H9 (cell line): ENCODE data around the gene NOD1. TPM values are rescaled to one million over a fixed set of nuclear protein-coding genes. Genes with fewer than 3 reads are reported as not detected.

ENCODE experiments used
- DNase-seq: peaks from one replicate; pipeline ENCODE4 v3.0.0-alpha.2; 2017
- H2AFZ ChIP-seq: one replicate; pipeline ENCODE4 v1.6.1; 2013; ENCODE audit warnings: mild to moderate bottlenecking, low read length, control low read depth, moderate library complexity
- H2AK5ac ChIP-seq: 2 replicates; pipeline ENCODE4 v1.6.1; 2013; ENCODE audit warnings: low read length, control low read depth, mixed read lengths; ENCODE audit not compliant: insufficient read length
- H2BK120ac ChIP-seq: one replicate; pipeline ENCODE4 v1.6.1; 2013; ENCODE audit warnings: low read depth, mild to moderate bottlenecking, low read length, control low read depth, inconsistent platforms; ENCODE audit not compliant: poor library complexity, severe bottlenecking
- H2BK12ac ChIP-seq: 2 replicates; pipeline ENCODE4 v1.6.1; 2013; ENCODE audit warnings: low read length, control low read depth, mixed read lengths, low read depth; ENCODE audit not compliant: insufficient read length
- H2BK15ac ChIP-seq: 2 replicates; pipeline ENCODE4 v1.6.1; 2013; ENCODE audit warnings: low read depth, low read length, control low read depth
- H2BK20ac ChIP-seq: one replicate; pipeline ENCODE4 v1.6.1; 2013; ENCODE audit warnings: low read depth, mild to moderate bottlenecking, low read length, control low read depth, inconsistent platforms; ENCODE audit not compliant: poor library complexity, severe bottlenecking
- H2BK5ac ChIP-seq: 2 replicates; pipeline ENCODE4 v1.6.1; 2013; ENCODE audit warnings: low read length, control low read depth, mixed read lengths; ENCODE audit not compliant: insufficient read length
- H3K14ac ChIP-seq: 2 replicates; pipeline ENCODE4 v1.6.1; 2013; ENCODE audit warnings: low read length, control low read depth; ENCODE audit not compliant: insufficient read depth
- H3K18ac ChIP-seq: 2 replicates; pipeline ENCODE4 v1.6.1; 2013; ENCODE audit warnings: low read depth, mild to moderate bottlenecking, mixed read lengths, low read length, control low read depth; ENCODE audit not compliant: insufficient read length
- H3K23ac ChIP-seq: 2 replicates; pipeline ENCODE4 v1.6.1; 2013; ENCODE audit warnings: low read length, control low read depth, mixed read lengths, low read depth; ENCODE audit not compliant: insufficient read length
- H3K23me2 ChIP-seq: 2 replicates; pipeline ENCODE4 v1.6.1; 2013; ENCODE audit warnings: low read depth, mild to moderate bottlenecking, mixed read lengths, low read length, control low read depth; ENCODE audit not compliant: insufficient read length, poor library complexity, severe bottlenecking
- H3K27ac ChIP-seq: 2 replicates; pipeline ENCODE4 v1.5.1; 2013; ENCODE audit warnings: low read length, control low read depth, mixed read lengths, low read depth; ENCODE audit not compliant: insufficient read length
- H3K27me3 ChIP-seq: 2 replicates; pipeline ENCODE4 v1.6.1; 2013; ENCODE audit warnings: low read length, control low read depth, inconsistent platforms; ENCODE audit not compliant: insufficient read depth
- H3K4ac ChIP-seq: 2 replicates; pipeline ENCODE4 v1.6.1; 2013; ENCODE audit warnings: low read depth, mild to moderate bottlenecking, control low read depth, inconsistent platforms, low read length, moderate library complexity
- H3K4me1 ChIP-seq: 2 replicates; pipeline ENCODE4 v1.6.1; 2013; ENCODE audit warnings: low read length, control low read depth, inconsistent platforms; ENCODE audit not compliant: insufficient read depth
- H3K4me2 ChIP-seq: 2 replicates; pipeline ENCODE4 v1.6.1; 2013; ENCODE audit warnings: low read length, control low read depth, mixed read lengths; ENCODE audit not compliant: insufficient read length, insufficient read depth
- H3K56ac ChIP-seq: 2 replicates; pipeline ENCODE4 v1.6.1; 2013; ENCODE audit warnings: low read depth, mild to moderate bottlenecking, mixed read lengths, low read length, control low read depth; ENCODE audit not compliant: insufficient read length
- H3K79me1 ChIP-seq: 2 replicates; pipeline ENCODE4 v1.6.1; 2013; ENCODE audit warnings: low read depth, mild to moderate bottlenecking, moderate library complexity, low read length, control low read depth, inconsistent platforms; ENCODE audit not compliant: insufficient read depth, poor library complexity, severe bottlenecking
- H3K79me2 ChIP-seq: 2 replicates; pipeline ENCODE4 v1.6.1; 2013; ENCODE audit warnings: low read length, control low read depth, inconsistent platforms; ENCODE audit not compliant: insufficient read depth
- H3K9ac ChIP-seq: 2 replicates; pipeline ENCODE4 v1.6.1; 2013; ENCODE audit warnings: low read length, control low read depth, mixed read lengths; ENCODE audit not compliant: insufficient read length; ENCODE audit errors: extremely low read depth
- H3K9me3 ChIP-seq: one replicate; pipeline ENCODE4 v1.6.1; 2013; ENCODE audit warnings: low read depth, low read length, inconsistent platforms; ENCODE audit not compliant: control insufficient read depth
- H3T11ph ChIP-seq: one replicate; pipeline ENCODE4 v1.6.1; 2013; ENCODE audit warnings: mild to moderate bottlenecking, low read length, control low read depth, inconsistent platforms
- H4K20me1 ChIP-seq: one replicate; pipeline ENCODE4 v1.6.1; 2013; ENCODE audit not compliant: control insufficient read depth, insufficient read length, insufficient read depth
- H4K5ac ChIP-seq: 2 replicates; pipeline ENCODE4 v1.6.1; 2013; ENCODE audit warnings: low read depth, mild to moderate bottlenecking, mixed read lengths, low read length, control low read depth; ENCODE audit not compliant: insufficient read length
- H4K8ac ChIP-seq: replicated peaks from 2 replicates; pipeline ENCODE4 v1.6.1; 2013; ENCODE audit warnings: low read length, control low read depth, mixed read lengths, low read depth; ENCODE audit not compliant: insufficient read length
- H4K91ac ChIP-seq: 2 replicates; pipeline ENCODE4 v1.6.1; 2013; ENCODE audit warnings: low read depth, mild to moderate bottlenecking, moderate library complexity, mixed read lengths, low read length, control low read depth; ENCODE audit not compliant: insufficient read length
- H3K27ac Mint-ChIP-seq, 3 experiments: 2 replicates in 2 of 3; 3 replicates in 1 of 3; pipeline ENCODE4 v1.8.0; 2020 to 2021; ENCODE audit warnings: mixed read lengths in 3 of 3, mild to moderate bottlenecking in 1 of 3, moderate library complexity in 1 of 3
- H3K27me3 Mint-ChIP-seq: 2 replicates; pipeline ENCODE4 v1.8.0; 2021; ENCODE audit warnings: low read depth, mild to moderate bottlenecking, moderate library complexity, mixed read lengths
- H3K36me3 Mint-ChIP-seq, 3 experiments: 2 replicates in 2 of 3; 3 replicates in 1 of 3; pipeline ENCODE4 v1.8.0; 2020 to 2021; ENCODE audit warnings: low read depth in 3 of 3, mixed read lengths in 3 of 3; ENCODE audit not compliant: insufficient read depth in 1 of 3
- H3K4me1 Mint-ChIP-seq, 2 experiments: 2 replicates each; pipeline ENCODE4 v1.8.0; 2020; ENCODE audit warnings: mixed read lengths in 2 of 2
- H3K4me3 Mint-ChIP-seq, 2 experiments: 2 replicates in 1 of 2; 3 replicates in 1 of 2; pipeline ENCODE4 v1.8.0; 2020 to 2021; ENCODE audit warnings: mild to moderate bottlenecking in 2 of 2, mixed read lengths in 2 of 2, moderate library complexity in 1 of 2
- H3K9me3 Mint-ChIP-seq, 2 experiments: 2 replicates in 1 of 2; 3 replicates in 1 of 2; pipeline ENCODE4 v1.8.0; 2020; ENCODE audit warnings: mild to moderate bottlenecking in 2 of 2, mixed read lengths in 2 of 2, moderate library complexity in 1 of 2
- CTCF ChIP-seq: fragments of 200-600 bp; sonication (generic); conservative IDR thresholded peaks from 3 replicates; pipeline ENCODE4 v1.8.0; 2021; ENCODE audit warnings: antibody characterized with exemption, mild to moderate bottlenecking
- WGBS: extraction: QIAGEN DNeasy Blood & Tissue Kit; methylation state at CpG from one replicate; pipeline ENCODE4 v1.1.7; 2013; ENCODE audit warnings: missing lambda C conversion rate, low lambda C conversion rate, mixed read lengths; ENCODE audit not compliant: insufficient read length; ENCODE audit errors: extremely low coverage; 5-methylcytosine and 5-hydroxymethylcytosine counted together
- long read RNA-seq: library from polyadenylated mRNA; unstranded; transcript quantifications from one replicate; pipeline ENCODE4 v2.0.0, GENCODE V29; 2020
- total RNA-seq: library from RNA; stranded (reverse); gene quantifications from 2 replicates; pipeline ENCODE4 v1.2.1, GENCODE V29; 2021

Gene NOD1, protein sequence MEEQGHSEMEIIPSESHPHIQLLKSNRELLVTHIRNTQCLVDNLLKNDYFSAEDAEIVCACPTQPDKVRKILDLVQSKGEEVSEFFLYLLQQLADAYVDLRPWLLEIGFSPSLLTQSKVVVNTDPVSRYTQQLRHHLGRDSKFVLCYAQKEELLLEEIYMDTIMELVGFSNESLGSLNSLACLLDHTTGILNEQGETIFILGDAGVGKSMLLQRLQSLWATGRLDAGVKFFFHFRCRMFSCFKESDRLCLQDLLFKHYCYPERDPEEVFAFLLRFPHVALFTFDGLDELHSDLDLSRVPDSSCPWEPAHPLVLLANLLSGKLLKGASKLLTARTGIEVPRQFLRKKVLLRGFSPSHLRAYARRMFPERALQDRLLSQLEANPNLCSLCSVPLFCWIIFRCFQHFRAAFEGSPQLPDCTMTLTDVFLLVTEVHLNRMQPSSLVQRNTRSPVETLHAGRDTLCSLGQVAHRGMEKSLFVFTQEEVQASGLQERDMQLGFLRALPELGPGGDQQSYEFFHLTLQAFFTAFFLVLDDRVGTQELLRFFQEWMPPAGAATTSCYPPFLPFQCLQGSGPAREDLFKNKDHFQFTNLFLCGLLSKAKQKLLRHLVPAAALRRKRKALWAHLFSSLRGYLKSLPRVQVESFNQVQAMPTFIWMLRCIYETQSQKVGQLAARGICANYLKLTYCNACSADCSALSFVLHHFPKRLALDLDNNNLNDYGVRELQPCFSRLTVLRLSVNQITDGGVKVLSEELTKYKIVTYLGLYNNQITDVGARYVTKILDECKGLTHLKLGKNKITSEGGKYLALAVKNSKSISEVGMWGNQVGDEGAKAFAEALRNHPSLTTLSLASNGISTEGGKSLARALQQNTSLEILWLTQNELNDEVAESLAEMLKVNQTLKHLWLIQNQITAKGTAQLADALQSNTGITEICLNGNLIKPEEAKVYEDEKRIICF
- 4.9 and 5.3 TPM in 2 replicates for total RNA-seq
- long read RNA-seq, full-length matches to known transcripts = 3 of 42 reads
- long read RNA-seq, partial matches to known transcripts = 15 of 42 reads
- long read RNA-seq, other reads (novel, unspliced or antisense) = 24 of 42 reads

DNA sequence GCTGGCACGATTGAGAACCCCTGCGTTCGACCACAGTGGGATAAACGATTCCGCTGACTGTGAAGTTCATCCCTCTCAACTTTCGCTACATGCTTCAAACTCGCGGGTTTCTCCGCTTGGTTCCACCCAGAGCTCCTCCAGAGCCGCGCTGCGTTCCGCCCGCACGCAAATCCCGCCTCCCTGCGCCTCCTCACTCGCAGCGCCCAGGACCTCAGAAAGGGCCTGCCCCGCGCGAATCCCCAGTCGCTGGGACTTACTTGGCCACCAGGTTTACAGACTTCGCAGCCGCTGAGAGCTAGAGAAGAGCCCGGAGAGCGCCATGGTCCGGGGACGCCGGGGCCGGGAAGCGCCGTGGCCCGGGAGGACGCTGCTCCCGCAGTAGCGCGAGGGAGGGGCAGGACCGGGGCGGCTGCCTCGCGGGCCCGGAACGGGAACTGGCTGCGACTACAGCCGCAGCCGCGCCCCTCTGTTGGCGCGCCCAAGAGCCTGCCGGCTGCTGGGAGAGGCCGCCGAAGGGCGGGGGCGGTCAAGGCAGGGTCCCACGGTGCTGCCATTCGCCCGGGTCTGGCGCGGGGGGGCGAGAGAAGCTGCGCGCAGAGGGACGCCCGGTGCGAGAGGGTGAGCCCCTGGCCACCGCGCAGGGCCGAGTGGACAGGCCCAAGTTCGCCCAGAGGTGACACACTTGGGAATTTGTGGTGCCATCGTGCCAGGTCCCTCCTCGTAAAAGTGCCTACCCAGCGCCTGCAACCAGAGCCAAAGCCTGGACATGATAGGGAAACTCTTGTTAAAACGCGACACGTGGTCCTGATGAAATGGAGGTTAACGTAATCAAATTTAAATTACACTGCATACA lies at the start of gene NOD1:
Gene NOD1, minus strand, starts transcription at position 436 of the 853 bp plus-strand sequence. CDS start 21,863 bp downstream, outside the sequence.
- H3K79me1 ChIP-seq = no peaks in the 10 kb centered on the region
- Mint-ChIP-seq H3K4me1 (peaks cover 9 to 11% of the 10 kb centered on the region in 2 experiments; a peak in 3 of 4 replicates), H3K9me3 (no peaks in the 10 kb centered on the region), H3K27me3 (peaks cover 22% of the 10 kb centered on the region), H3K36me3 (no peaks in the 10 kb centered on the region; a peak in 2 of 7 replicates), H3K4me3 (peak within 1 kb of the TSS; percentile 81 to 87), H3K27ac (peak within 1 kb of the TSS in 2 of 3 experiments; percentile 42 to 78; a peak in 3 of 7 replicates)
- H3K4ac ChIP-seq = no peak within 1 kb of the TSS
- no peak within 1 kb of the TSS for H3T11ph ChIP-seq
- H3K9ac ChIP-seq = peak within 1 kb of the TSS; percentile 17
- no peaks in the 10 kb centered on the region for H3K9me3 ChIP-seq
- H3K18ac ChIP-seq = peak within 1 kb of the TSS; percentile 54
- H2AFZ ChIP-seq = no peak within 1 kb of the TSS
- no peaks in the 10 kb centered on the region for H3K79me2 ChIP-seq
- H4K8ac ChIP-seq = no peak within 1 kb of the TSS
- H3K14ac ChIP-seq = peak within 1 kb of the TSS; percentile 77
- no peaks in the 10 kb centered on the region for H3K27me3 ChIP-seq
- no peak within 1 kb of the TSS for H3K27ac ChIP-seq
- no peak within 1 kb of the TSS for H4K91ac ChIP-seq
- H4K20me1 ChIP-seq = no peaks in the 10 kb centered on the region
- peak; percentile 33; the same call in 2 of the 3 replicates for TF ChIP-seq CTCF
- H2AK5ac ChIP-seq = no peak within 1 kb of the TSS
- H2BK5ac ChIP-seq = no peak within 1 kb of the TSS
- H3K4me1 ChIP-seq = no peaks in the 10 kb centered on the region
- no CpG with 5 or more reads among the region's 77 CpGs for WGBS
- no peak within 1 kb of the TSS for H2BK12ac ChIP-seq
- no peak within 1 kb of the TSS for H2BK20ac ChIP-seq
- DNase-seq = peak; percentile 77
- no peak within 1 kb of the TSS for H2BK15ac ChIP-seq
- H4K5ac ChIP-seq = no peak within 1 kb of the TSS
- no peak within 1 kb of the TSS for H3K23ac ChIP-seq
- H2BK120ac ChIP-seq = no peak within 1 kb of the TSS
- no peak within 1 kb of the TSS for H3K56ac ChIP-seq
- peaks cover 11% of the 10 kb centered on the region for H3K23me2 ChIP-seq
- H3K4me2 ChIP-seq = peak within 1 kb of the TSS; percentile 57
